ENCODE measurements around the gene IL1R2.

Gene IL1R2

DNA sequence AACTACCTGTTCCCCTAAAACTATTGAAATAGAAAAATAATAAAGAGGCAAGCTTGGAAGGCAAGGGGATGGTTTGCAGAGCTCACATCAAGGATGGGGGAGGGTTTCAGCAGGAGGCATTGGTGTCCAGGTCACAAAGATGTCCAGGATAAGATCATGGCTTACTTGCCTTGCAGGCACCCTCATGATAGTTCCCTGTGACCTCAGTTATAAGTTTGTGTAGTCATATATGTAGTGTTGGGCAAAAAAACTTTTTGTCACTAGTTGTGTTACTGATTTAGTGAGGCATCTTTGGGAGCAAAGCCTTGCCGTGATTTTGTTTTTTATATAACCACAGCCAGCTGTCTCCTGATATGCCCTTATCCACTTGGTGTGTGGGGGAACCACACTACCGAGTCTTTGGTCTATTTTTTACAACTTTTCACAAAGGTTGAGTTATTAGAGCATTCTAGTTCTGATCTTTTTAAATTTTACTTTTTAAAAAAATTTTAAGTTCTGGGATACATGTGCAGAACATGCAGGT, 53.3 kb downstream of the IL1R2 start:
- no peak for DNase-seq

DNA sequence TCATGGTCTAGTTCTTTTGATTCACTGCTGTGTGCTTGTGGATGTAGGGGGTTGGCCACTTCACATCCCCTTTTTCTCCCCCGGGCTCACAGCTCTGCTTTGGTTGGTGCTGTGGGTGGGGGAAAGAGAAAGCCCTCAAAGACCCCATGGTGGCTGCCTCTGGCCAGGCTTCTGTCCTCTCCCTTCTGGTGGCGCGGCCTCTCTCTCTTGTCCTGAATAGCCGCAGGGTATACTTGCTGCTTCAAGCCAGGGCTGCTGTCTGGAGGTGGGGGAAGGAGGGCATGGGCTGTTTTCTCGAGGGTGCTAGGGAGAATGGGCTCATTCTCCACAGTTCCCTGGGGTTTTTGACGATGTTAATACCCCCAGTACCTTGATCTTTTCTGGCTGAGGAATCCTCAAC, 53.9 kb downstream of the IL1R2 start:
- no peak for DNase-seq

DNA sequence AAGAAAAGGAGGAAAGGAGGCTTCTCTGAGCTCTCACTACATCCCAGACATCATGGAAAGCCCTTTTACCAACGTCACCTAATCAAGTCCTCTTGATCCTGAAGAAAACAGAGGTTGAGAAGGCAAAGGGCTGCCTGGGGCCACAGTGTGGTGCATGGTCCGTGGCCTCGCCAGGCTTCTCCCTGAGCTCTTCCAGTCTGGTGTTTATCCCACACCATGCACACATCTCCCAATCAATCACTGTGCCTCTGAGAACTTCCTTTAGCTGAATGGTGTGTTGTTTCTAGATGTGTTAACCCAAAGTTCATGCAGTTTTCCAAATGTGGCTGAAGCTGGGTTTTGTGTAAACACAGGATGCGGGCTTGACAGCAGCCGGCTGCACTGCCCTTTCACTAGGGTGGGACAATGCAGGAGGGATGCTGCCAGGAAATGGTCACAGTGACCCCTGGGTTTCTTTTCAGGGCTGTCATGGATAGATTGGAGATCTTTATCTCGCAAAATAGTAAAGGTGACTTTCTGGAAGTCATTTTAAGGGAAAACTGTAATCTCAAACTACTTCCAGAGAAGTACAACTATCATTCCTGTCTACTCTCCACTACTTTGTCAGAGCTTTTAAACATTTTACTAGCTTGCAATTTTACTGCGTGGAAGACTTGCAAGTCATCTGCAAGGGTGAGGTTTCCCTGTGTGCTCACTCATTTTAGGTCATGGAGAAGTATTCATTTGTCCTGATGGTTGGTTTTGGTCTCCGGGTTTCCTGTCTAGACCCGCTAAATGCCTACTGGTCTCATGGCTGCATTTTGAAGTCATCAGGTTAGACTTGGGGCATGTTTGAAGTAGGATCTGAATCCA, 54.6 kb downstream of the IL1R2 start:
- DNase-seq, result no peak

DNA sequence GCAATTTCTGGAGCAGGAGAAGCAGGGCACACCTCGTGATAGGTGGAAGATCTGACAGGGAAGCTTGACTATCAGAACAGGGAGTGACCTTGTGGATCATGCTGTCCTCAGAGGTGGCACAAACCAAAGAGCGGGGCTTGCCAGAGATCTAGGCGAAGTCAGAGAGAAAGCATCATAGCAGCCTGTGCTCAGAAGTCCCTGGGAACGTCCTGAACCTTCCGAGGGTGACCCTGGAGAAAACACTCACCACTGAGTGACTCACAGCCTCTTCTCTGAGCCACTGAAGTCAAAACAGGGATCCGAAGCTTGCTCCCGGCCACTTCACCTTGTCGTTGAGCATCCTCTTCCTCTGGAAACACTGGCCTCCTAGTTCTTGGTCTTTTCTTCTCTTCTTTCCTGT, 56.7 kb downstream of the IL1R2 start:
- no peak for DNase-seq

DNA sequence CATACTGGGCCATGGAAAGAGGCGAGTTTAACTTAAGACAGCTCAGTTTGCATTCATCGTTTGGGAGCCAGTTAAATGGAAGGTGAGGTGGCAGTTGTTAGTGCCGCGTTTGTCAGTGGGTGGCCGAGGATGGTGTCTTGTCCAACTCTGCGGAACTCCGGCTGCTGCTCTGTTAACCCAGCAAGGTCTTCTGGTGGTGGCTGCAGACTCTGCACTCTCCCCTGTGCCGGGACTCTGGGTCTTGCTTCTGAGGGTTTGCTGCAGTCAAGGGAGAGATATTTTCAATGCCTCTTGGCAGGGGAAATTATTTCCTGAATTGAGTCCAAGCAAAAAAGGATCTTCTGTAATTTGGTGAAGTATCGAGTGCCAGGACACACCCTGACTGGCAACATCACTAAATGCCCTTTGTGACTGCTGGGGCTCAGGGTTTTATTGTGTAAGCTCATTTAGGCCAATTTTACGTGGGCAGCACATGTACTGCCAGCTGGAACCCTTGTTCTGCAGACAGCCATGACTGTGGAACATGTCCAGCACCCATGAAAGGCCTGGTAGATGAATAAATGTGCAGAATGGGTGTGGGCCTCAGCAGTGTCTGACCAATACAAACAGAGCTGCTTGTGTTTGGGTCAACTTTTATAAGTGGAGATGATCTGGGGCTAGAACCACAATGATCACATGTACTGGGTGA, 58.1 kb downstream of the IL1R2 start:
- DNase-seq, result no peak

DNA sequence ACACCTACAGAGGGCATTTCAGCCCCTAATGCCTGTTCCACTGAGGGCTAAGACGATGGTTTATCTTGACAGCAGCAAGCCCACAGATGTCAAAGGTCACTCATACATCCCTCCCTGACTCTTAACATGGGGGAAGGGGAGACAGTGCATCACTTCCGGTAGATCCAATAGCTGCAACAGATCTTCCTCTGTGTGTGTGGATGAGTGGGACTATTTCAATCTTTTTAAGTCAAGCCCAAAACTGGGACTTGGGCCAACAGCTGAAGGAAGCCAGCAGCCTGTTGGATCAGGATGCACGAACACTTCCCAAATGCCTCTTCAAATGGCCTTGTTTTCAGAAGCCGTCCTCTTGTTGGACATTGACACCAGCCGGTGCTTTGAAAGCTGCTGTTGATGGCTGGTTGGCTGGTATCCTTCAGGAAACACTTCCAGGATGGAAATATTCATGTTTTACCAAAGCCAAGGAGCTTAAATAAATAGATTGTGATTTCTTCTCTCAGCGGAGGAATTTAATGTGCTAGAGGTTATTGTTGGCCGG, 59.2 kb downstream of the IL1R2 start:
- no peak for DNase-seq

DNA sequence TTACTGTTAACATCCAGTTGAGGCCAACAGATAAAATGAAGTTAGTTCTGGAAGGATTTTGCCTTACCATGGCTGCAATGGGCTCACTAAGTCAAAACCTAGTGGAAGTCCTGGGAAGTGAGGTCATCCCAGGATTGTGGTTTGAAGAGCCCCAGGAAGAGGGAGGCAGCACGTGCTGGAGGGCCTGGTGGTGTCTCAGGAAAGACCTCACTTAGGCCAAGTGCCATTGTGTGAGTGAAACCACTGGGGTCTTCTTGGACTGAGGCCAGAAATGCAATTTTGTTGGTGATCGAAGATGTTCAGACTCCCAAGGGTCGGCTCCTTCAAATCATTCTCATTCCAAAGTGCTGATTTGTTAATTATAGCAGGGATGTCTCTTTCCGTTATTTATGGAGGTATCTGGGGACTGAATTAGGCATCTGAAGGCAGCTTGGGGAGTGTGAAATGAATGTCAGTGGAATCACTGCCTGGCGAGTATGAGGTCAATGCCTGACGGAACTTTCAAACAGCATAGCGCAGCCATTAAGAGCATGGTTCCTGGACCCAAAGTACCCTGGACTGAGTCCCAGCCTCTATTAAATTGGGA, 60.0 kb downstream of the IL1R2 start:
- no peak for DNase-seq

DNA sequence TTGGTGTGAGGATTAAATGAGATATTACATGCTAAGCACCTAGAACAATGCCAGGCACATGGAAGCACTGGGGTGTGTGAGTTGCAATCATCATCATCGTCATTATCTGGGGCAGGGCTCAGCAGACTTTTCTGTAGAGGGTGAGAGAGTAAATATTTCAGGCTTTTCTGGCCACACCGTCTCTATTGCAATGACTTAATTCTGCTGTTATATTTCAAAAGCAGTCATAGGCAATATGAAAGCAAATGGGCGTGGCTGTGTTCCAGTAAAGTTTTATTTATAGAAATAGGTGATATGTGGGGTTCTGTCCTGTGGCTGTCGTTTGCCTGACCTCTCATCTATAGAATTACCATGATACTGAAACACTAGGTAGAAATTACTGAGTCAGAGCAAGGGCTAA, 60.6 kb downstream of the IL1R2 start:
- DNase-seq, result no peak

DNA sequence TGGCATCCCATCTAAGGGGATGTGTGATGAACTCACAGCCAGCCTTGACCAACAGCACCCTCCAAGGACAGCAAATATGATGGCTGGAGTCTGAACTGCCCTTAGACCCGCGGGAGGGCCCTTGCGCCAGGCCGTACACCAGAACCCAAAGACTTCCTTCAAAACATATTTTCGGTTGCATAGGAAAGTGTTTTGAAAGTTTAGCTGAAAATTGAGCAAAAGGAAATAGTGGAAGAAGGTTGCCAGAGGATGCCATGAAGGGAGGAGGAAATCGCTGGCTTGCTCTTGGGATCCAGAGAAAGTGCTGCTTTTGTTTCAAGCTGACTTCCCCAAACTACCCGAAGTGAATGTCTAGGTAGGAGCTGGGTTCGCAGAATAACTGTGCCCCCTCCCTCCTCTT, 61.3 kb downstream of the IL1R2 start:
- DNase-seq, result no peak

DNA sequence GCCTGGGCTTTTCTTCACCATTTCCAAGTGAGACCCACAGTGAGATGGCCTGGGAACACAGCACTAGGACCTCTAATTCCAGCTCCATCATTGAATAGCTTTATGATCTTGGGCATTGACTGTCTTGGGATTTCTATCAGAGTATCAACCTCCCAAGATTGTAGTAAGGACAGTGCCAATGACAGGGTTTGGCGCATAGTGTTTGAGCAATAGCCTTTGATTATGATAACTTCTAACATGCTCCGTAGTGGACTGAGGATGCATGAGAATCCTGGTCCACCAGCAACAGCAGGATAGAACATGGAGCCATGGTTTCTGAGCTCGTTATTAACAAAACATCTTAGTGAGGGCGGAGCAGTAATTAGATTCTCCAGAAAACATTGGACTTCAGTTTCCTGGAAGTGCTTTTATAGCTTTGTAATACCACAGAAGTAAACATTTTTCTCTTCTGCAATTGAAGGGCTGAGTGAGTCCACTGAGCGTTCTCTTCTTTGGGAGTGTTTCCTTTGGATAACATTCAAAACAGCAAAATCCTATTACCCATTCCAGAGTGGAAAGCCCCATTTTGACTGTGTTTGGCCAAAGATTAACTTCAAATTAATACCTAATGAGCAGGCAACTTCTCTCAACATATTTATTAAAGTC, 63.7 kb downstream of the IL1R2 start:
- no peak for DNase-seq

DNA sequence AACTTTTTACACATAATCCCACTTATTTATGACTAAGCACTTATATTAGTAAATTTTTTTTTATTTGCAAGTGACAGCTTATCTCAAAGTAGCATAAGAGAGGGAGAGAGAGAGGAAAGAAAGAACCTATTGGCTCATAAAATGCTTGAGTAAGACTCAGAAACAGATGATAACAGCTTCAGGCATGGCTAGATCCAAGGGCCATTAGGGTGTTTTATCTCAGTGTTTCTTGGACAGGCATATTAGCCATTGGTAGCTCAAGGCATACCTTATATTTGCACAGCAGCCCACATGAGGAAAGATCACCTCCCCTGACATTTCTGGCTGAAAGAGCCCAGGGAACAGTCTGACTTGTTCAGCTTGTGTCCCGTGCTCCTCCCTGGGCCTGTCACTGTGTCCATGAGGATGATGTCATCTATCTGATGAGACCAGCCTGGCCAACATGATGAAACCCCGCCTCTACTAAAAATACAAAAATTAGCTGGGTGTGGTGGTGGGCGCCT, 64.4 kb downstream of the IL1R2 start:
- no peak for DNase-seq

DNA sequence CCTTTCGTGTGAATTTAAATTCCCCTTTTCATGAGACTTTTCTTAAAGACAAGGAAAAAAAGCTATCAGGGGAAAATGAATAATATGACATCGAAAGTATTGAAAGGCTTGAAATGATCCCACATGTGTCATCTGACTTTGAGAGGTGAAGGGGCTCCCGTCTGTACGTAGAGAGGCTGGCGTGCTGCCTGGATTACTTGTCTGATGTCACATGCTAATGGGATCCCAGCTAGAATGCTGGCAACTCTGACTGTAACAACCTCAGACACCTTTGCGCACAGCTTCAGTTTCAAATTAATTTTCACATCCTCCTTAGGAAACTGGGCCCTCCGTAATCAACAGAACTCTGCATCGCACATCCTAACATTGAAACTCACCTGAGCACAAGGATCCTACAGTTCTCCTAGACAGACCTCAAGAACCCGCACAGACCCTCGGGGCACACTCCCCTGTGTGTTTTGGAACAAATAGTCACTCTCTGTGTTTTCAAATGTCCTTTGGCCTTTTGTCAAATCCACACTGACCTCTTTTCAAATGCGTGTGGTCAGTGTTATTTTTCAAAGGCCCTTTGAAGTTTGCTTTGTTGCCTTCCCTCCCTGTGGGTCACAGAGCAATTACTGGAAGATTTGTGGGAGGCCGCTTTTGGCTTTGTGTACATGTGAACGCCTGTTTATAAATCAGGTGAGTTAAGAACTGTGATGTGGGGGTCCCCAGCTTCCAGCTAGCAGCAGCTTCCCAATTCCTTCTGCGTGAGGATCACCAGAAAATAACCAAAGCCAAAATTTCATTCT, 65.9 kb downstream of the IL1R2 start:
- DNase-seq, result no peak

DNA sequence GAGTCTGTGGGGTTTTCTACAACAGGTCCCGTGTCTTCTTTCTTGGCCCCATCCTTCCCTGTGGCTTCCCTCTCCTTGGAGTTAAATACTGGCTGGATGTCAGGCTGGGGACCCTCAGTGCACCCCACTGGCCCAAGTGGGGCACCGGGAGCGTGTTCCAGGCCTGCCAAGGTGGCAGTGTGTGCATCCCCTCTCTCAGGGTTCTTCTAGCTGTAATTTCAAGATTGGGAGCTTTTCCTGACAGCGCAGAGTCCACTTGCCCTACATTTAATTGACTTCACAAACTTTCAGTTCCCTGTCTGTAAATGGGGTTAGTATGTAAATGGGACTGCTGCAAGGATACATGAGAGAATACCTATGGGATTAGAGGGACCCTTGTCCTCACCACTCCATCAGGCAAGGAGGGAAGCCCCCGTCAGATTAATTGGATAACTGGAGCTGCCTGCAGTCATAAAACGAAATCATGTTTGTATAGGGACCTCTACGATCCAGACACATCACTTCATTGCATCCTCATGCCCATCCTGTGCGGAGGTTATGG, 66.6 kb downstream of the IL1R2 start:
- no peak for DNase-seq

DNA sequence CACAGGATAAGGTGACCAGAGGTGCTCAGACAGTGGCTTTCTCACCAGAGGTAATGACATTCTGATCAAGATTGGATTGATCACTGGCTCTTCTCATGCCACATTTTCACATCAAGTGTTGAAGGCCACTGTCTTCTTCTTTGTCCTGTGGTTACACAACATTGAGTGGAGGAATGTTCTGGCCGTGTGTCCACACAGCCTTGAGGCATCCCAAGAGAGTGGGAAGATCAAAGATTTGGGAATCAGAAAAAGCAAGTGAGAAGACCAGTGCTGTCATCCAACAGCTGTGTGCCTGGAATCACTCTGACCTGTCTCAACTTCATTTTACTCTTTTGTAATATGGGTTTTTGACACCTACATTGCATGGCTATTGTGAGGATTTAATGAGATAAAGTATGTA, 67.4 kb downstream of the IL1R2 start:
- DNase-seq, result no peak

DNA sequence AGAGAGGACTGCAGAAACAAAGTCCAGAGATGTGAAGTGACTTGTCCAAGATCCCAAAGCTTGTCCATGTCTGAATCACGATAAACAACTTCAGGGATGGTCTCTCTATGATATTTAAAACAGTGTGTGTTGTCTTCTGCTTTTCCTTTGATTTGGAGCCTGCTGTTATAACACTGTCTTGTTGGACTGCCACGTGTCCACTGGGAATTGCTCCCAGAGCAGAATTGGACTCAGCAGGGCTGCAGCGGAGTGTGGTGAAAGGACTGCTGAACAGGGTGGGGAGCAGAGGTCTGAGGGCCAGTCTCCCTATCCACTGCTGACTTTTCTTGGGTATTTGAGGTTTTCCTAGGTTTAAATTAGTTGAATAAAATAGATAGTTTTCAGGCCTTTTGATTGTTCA, 68.3 kb downstream of the IL1R2 start:
- no peak for DNase-seq

DNA sequence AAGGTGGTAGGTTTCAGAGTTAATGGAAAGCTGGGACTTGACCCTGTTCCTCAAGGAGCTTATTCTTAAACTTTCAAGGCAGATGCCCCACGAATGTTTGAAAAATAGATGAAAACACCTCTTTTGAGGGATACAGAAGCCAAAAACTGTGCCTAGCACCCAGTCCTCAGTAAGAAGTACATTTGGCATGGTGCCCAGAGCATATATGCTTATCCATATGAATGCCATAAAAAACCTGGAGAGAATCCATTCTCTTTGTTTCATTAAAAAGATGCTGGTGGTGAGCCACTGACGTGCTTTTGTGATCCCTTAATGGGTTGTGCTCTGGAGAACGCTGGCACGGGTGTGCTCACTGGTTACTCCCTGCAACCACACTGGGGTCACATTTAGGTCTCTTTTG, 69.0 kb downstream of the IL1R2 start:
- DNase-seq, result no peak

DNA sequence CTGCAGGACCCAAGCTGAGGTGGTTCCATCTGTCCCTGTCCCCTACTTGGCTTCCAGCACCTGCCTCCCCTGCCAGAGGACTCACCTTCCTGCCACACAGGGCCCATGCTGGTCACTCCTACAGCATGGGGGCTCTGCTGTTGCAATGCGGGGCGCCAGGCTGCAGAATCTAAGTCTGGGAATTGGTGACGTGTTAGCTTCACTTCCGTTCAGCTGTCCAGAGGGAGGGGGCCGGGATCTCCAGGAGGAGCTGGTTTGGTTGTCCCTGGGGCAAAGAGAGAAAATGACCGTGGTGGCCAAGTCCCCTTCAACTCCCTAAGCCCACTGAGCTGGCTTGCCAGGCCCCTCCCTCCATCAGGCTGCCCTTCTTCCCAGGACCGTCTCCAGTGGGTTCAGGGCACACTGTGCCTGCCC, 69.5 kb downstream of the IL1R2 start:
- no peak for DNase-seq

DNA sequence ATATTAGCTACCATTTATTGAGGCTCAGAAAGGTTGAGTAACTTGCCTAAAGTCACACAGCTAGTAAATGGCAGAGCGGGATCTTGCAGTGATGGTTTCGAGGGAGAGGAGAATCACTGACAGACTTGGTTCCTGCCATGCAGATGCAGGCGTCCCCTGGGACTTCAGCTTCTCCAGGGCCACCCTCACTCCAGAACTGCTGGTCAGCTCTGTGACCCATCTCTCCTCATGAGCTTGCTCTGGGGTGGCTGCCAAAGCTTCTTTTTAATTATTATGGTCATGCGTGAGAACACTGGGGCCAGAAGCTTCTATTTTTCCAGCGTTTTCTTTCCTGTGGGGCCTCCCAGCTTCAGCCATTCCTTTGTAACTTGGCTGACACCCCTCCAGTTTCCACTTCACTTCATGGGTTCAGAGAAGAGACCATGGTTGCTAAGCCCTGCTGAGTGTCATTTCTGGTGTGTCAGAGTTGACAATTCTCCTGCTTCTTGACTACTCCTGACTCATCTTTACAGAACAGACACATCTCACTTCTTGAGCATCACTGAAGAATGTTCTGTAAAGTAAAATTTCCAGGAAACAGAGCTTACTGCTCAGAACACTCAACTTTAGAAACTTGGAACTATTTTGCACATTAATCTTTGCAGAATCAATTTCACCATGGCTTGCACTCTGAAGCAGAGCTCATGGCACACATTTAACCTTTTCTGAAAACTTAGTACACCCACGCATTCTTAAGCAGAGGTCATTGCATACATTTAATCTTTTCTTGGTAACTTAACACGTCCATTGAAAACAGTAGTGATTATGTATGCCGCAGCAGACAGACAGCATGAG, 70.4 kb downstream of the IL1R2 start:
- DNase-seq, result no peak

DNA sequence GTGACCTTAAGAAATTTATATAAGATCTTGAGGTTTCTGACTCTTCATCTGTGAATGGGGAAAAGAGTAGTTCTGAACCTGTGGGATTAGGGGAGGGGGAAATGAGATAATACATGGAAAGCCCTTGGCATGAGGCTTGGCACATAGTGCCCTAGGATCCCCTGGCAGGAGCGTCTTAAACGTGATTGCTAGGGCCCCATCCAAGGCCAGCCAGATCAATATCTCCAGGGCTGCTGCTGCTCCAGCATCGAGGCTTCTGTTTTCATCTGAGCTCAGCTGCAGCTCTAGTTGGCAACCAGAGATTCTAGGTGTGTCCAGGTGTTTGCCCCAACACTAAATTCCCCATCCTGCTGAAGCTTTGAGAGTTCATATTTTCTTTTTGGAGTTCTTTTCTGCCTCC, 71.0 kb downstream of the IL1R2 start:
- no peak for DNase-seq

DNA sequence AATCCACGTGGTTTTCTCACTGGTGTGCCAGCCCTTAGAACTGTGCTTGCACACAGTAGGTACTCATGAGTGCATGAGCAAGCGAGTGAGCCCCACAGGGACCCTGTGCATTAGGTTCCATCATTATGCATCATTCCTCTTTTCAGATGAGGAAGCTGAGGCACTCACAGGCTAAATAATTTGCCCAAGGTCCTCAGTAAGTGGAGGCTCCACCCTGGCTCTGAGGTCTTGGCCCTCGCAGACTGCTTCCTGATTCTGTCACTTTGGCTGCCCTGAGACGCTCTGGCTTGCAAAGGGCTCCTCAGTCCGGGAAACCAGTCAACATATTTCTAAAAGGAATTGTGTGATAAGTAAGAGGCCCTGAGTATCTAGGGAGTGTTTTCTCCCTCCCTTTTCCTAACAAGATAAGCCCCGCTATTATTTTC, 71.7 kb downstream of the IL1R2 start:
- no peak for DNase-seq
